GM12801 (cell line): ENCODE data around the gene SYT1.

Experiments
- CTCF ChIP-seq: IDR thresholded peaks from one replicate; pipeline ENCODE4 v1.5.1; 2011; ENCODE audit warnings: control low read depth; ENCODE audit not compliant: insufficient read length; ENCODE audit errors: extremely low read depth

The SYT1 gene

GRCh38 chr12:79414252-79414651 is 549.7 kb downstream of the SYT1 start:
- TF ChIP-seq CTCF = no peak

DNA sequence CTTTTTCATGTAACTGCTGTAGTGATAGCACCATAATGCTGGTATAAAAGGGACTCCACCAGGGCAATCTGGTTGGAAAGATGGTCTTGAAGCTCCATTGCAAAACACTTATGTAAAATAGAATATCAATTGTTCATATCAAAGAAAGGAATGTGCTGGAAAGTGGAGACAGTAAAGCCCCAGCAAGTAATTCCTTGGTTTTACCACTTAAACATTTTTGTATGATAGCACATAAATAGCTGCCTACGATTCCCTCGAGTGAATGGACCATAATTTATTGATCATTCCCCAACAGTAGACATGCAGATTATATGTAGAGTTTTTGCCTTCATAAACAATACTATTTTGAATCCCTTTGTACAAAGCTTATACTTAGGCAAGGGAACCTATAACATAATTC is 550.7 kb downstream of the SYT1 start:
- TF ChIP-seq CTCF = no peak

GRCh38 chr12:79415746-79416435 is 551.3 kb downstream of the SYT1 start:
- TF ChIP-seq CTCF = no peak

- TF ChIP-seq CTCF = no peak
Measured at GRCh38 chr12:79420146-79420618, 555.6 kb downstream of the SYT1 start.

DNA sequence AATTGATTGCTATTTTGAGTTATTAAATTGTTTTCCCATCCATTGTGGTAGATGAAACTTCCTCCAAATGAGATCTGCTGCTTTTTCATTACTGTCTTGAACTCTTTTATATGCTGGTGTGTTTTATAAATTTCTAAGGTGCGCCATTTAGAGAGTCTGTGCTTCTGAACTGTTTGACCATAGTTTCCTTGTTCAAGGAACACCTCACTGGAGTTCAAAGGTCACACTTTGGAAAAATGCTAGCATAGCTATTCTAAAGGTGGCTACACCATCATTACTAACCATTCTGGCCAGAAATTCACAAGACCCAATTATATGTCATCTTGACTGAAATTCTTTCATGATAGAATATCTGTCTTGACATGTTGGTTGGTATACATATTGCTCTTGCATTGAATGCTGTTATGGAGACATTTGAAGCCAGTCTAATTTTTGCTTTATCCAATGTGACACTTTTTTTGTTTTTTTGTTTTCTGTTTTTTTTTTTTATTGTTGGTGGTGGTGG is 556.7 kb downstream of the SYT1 start:
- no peak for TF ChIP-seq CTCF

GRCh38 chr12:79422060-79422812 is 557.7 kb downstream of the SYT1 start:
- no peak for TF ChIP-seq CTCF

DNA sequence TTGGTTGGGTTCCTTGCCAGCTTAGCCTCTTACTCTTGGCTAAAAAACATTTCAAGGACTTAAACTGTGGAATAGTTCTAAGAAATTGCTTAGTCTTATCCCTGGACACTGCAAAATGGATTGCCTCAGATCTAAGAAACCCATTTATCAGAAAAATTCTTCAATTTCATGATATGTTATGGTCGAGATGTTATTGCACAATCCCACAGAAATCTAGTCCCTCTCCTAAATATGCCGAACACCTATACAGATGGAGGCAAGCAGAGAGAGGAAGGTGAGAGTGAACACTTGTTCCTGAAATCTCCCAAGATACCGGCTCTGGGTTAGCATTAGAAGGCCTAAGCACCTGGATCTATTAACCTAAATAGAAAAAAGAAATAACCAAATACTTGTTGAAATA is 559.0 kb downstream of the SYT1 start:
- TF ChIP-seq CTCF = no peak
